IMR-90 (cell line): ENCODE measurements around the gene PRDM10.

Source experiments
- CEBPB ChIP-seq: IDR thresholded peaks from 2 replicates; pipeline ENCODE4 v1.6.1; 2012; ENCODE audit warnings: low read depth, low read length, improper control_type of control experiment
- CHD1 ChIP-seq: IDR thresholded peaks from 2 replicates; pipeline ENCODE4 v1.6.1; 2012; ENCODE audit warnings: low read depth, low read length, improper control_type of control experiment
- FOS ChIP-seq: fragments of 150-350 bp; IDR thresholded peaks from 2 replicates; pipeline ENCODE4 v1.6.1; 2016; ENCODE audit warnings: low read depth, low read length
- MAFK ChIP-seq: IDR thresholded peaks from 2 replicates; pipeline ENCODE4 v1.6.1; 2012; ENCODE audit warnings: low read depth, low read length, improper control_type of control experiment
- MXI1 ChIP-seq: IDR thresholded peaks from 2 replicates; pipeline ENCODE4 v1.6.1; 2012; ENCODE audit warnings: low read depth, mild to moderate bottlenecking, low read length, moderate library complexity, borderline replicate concordance
- NFE2L2 ChIP-seq: fragments of 150-350 bp; IDR thresholded peaks from 2 replicates; pipeline ENCODE4 v1.6.1; 2016; ENCODE audit warnings: low read depth, mild to moderate bottlenecking, low read length
- POLR2A ChIP-seq: IDR thresholded peaks from 2 replicates; pipeline ENCODE4 v1.6.1; 2012; ENCODE audit warnings: mild to moderate bottlenecking, low read depth, low read length
- RAD21 ChIP-seq: IDR thresholded peaks from 2 replicates; pipeline ENCODE4 v1.6.1; 2012; ENCODE audit warnings: low read length, improper control_type of control experiment
- RCOR1 ChIP-seq: IDR thresholded peaks from 2 replicates; pipeline ENCODE4 v1.6.1; 2012; ENCODE audit warnings: mild to moderate bottlenecking, low read length, improper control_type of control experiment; ENCODE audit not compliant: insufficient replicate concordance
- RFX5 ChIP-seq: IDR thresholded peaks from 2 replicates; pipeline ENCODE4 v1.8.0; 2012; ENCODE audit warnings: low read depth, mild to moderate bottlenecking, low read length, moderate library complexity
- SMC3 ChIP-seq: fragments of 150-350 bp; IDR thresholded peaks from 2 replicates; pipeline ENCODE4 v1.6.1; 2016; ENCODE audit warnings: low read depth, mild to moderate bottlenecking, antibody characterized with exemption, low read length, moderate library complexity
- USF2 ChIP-seq: fragments of 150-350 bp; IDR thresholded peaks from 2 replicates; pipeline ENCODE4 v1.6.1; 2017; ENCODE audit warnings: mild to moderate bottlenecking, antibody characterized with exemption, low read length, low read depth
- TF ChIP-seq, protein P1 (sequence below): conservative IDR thresholded peaks from 2 replicates; pipeline ENCODE4 v1.5.1; 2012; ENCODE audit warnings: mild to moderate bottlenecking, low read depth, low read length, improper control_type of control experiment
- TF ChIP-seq, protein P2 (sequence below): fragments of 150-350 bp; IDR thresholded peaks from 2 replicates; pipeline ENCODE4 v1.6.1; 2016; ENCODE audit warnings: low read depth, mild to moderate bottlenecking, low read length, moderate library complexity, borderline replicate concordance

- TF ChIP-seq, protein P1, sequence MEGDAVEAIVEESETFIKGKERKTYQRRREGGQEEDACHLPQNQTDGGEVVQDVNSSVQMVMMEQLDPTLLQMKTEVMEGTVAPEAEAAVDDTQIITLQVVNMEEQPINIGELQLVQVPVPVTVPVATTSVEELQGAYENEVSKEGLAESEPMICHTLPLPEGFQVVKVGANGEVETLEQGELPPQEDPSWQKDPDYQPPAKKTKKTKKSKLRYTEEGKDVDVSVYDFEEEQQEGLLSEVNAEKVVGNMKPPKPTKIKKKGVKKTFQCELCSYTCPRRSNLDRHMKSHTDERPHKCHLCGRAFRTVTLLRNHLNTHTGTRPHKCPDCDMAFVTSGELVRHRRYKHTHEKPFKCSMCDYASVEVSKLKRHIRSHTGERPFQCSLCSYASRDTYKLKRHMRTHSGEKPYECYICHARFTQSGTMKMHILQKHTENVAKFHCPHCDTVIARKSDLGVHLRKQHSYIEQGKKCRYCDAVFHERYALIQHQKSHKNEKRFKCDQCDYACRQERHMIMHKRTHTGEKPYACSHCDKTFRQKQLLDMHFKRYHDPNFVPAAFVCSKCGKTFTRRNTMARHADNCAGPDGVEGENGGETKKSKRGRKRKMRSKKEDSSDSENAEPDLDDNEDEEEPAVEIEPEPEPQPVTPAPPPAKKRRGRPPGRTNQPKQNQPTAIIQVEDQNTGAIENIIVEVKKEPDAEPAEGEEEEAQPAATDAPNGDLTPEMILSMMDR: no peak
- TF ChIP-seq POLR2A (no peak), RAD21 (no peak), RCOR1 (no peak), MXI1 (no peak), USF2 (no peak), MAFK (no peak), SMC3 (no peak), CEBPB (no peak), FOS (no peak), NFE2L2 (no peak), CHD1 (no peak), RFX5 (no peak)
- TF ChIP-seq, protein P2, sequence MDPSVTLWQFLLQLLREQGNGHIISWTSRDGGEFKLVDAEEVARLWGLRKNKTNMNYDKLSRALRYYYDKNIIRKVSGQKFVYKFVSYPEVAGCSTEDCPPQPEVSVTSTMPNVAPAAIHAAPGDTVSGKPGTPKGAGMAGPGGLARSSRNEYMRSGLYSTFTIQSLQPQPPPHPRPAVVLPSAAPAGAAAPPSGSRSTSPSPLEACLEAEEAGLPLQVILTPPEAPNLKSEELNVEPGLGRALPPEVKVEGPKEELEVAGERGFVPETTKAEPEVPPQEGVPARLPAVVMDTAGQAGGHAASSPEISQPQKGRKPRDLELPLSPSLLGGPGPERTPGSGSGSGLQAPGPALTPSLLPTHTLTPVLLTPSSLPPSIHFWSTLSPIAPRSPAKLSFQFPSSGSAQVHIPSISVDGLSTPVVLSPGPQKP: no peak
These were observed 106.6 kb downstream of the PRDM10 start for GRCh38 chr11:129896062-129896461.
